ENCODE measurements around the gene ZNF592.
A peak's percentile ranks its signal among the peaks of the same experiment; 100 is the strongest.
"Not testable (repeated sequence)": the region's sequence is repeated elsewhere in the genome, so short reads cannot be mapped to it uniquely, and the experiment has no call there.

The ZNF592 gene

DNA sequence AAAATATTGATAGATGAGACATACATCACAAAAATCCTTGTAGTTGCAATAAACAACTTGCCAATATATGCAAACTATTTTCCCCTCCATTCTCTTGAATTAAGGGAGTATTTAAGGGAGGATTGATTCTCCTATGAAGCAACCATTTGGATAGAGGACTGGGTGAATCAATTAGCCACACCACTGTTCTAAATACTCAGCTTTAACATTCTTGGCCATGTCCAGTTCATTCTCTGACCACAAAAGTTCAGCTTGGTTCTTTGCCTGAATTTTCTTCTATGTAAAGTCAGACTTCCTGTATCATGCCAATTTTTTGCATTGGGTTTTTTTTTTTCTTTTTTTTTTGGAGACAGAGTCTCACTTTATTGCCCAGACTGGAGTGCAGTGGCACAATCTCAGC, 16.6 kb upstream of the ZNF592 start:
- no peak for DNase-seq (ENCODE audit: low read depth in 1 of 2, low spot score in 1 of 2)
- H3K27me3 ChIP-seq (ENCODE audit: insufficient read depth, poor library complexity, severe bottlenecking): no peaks in the 10 kb centered on the region
- no peak overlapping the region for H3K27ac ChIP-seq (replicated peaks)
- H3K4me3 ChIP-seq (replicated peaks; ENCODE audit: insufficient read depth, low read length): no peak overlapping the region
- TF ChIP-seq GABPA (IDR thresholded peaks at IDR 0.05; ENCODE audit: low read depth) (no peak), SPI1 (IDR thresholded peaks at IDR 0.05; ENCODE audit: borderline replicate concordance, low read depth) (no peak), POLR2AphosphoS5 (IDR thresholded peaks at IDR 0.05; ENCODE audit: low read depth) (no peak)
- TF ChIP-seq, protein P1, sequence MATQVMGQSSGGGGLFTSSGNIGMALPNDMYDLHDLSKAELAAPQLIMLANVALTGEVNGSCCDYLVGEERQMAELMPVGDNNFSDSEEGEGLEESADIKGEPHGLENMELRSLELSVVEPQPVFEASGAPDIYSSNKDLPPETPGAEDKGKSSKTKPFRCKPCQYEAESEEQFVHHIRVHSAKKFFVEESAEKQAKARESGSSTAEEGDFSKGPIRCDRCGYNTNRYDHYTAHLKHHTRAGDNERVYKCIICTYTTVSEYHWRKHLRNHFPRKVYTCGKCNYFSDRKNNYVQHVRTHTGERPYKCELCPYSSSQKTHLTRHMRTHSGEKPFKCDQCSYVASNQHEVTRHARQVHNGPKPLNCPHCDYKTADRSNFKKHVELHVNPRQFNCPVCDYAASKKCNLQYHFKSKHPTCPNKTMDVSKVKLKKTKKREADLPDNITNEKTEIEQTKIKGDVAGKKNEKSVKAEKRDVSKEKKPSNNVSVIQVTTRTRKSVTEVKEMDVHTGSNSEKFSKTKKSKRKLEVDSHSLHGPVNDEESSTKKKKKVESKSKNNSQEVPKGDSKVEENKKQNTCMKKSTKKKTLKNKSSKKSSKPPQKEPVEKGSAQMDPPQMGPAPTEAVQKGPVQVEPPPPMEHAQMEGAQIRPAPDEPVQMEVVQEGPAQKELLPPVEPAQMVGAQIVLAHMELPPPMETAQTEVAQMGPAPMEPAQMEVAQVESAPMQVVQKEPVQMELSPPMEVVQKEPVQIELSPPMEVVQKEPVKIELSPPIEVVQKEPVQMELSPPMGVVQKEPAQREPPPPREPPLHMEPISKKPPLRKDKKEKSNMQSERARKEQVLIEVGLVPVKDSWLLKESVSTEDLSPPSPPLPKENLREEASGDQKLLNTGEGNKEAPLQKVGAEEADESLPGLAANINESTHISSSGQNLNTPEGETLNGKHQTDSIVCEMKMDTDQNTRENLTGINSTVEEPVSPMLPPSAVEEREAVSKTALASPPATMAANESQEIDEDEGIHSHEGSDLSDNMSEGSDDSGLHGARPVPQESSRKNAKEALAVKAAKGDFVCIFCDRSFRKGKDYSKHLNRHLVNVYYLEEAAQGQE (IDR thresholded peaks at IDR 0.05; ENCODE audit: insufficient replicate concordance, low read depth): no peak
- TF ChIP-seq, protein P2, sequence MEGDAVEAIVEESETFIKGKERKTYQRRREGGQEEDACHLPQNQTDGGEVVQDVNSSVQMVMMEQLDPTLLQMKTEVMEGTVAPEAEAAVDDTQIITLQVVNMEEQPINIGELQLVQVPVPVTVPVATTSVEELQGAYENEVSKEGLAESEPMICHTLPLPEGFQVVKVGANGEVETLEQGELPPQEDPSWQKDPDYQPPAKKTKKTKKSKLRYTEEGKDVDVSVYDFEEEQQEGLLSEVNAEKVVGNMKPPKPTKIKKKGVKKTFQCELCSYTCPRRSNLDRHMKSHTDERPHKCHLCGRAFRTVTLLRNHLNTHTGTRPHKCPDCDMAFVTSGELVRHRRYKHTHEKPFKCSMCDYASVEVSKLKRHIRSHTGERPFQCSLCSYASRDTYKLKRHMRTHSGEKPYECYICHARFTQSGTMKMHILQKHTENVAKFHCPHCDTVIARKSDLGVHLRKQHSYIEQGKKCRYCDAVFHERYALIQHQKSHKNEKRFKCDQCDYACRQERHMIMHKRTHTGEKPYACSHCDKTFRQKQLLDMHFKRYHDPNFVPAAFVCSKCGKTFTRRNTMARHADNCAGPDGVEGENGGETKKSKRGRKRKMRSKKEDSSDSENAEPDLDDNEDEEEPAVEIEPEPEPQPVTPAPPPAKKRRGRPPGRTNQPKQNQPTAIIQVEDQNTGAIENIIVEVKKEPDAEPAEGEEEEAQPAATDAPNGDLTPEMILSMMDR (IDR thresholded peaks at IDR 0.05; ENCODE audit: insufficient read depth, low read length): no peak

DNA sequence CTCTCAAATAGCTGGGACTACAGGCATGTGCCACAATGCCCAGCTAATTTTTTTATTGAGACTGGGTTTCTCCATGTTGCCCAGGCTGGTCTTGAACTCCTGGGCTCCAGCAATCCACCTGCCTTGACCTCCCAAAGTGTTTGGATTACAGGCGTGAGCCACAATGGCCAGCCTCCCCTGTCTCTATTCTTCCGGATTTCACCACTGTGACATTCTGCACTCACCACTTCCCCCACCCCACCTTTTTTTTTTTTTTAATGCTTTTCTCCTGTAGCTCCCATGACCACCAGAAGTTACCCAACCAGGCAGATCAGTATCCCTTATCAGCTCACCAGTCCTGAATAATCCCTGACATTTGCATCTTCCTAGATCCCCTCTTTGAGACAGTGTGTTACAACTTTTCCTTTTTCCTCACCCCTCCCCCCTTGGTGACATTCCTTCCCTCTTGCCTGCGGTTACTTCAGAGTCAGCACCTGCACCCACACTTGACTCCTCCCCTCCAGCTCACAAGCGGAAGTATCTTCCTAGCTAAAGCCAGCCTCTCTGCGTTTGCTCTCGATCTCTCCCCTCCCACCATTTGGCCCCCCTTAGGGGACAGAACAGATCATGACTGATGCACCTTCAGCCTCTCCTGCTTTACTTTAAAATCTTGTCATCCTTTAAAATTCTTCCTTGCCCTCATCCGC, 13.5 kb upstream of the ZNF592 start:
- H3K27me3 ChIP-seq (ENCODE audit: insufficient read depth, poor library complexity, severe bottlenecking): no peaks in the 10 kb centered on the region
- no peak overlapping the region for H3K4me3 ChIP-seq (replicated peaks; ENCODE audit: insufficient read depth, low read length)
- H3K27ac ChIP-seq (replicated peaks): peak overlapping the region; percentile 83
- peak; percentile 96 for DNase-seq (ENCODE audit: low read depth in 1 of 2, low spot score in 1 of 2)
- TF ChIP-seq SPI1 (IDR thresholded peaks at IDR 0.05; ENCODE audit: borderline replicate concordance, low read depth): peak; percentile 56; the same call in 1 of the 2 replicates
- no peak; the same call in 1 of the 2 replicates for TF ChIP-seq POLR2AphosphoS5 (IDR thresholded peaks at IDR 0.05; ENCODE audit: low read depth)
- no peak for TF ChIP-seq GABPA (IDR thresholded peaks at IDR 0.05; ENCODE audit: low read depth)
- TF ChIP-seq, protein P2 (IDR thresholded peaks at IDR 0.05; ENCODE audit: insufficient read depth, low read length): no peak
- TF ChIP-seq, protein P1 (IDR thresholded peaks at IDR 0.05; ENCODE audit: insufficient replicate concordance, low read depth): no peak

DNA sequence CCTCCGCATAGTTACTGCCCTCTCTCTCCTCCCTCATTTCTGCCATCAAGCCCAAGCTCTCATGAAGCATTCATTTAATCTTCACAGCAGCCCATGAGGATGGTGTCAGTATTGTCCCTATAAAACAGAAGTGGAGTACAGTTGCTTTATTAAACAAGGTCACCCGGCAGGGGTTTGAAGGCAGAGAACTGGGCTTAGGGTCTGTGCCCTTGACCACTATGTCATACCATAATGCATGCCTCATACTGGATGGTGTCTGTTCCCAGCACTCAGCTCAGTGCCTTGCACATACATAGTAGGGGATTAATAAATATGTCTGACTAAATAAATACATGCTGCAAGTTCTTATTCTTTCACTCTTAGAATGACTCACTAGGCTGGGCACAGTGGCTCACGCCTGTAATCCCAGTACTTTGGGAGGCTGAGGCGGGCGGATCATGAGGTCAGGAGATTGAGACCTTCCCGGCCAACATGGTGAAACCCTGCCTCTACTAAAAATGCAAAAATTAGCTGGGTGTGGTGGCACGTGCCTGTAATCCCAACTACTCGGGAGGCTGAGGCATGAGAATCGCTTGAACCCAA, 12.8 kb upstream of the ZNF592 start:
- peak overlapping the region; percentile 83 for H3K27ac ChIP-seq (replicated peaks)
- not testable (repeated sequence) for DNase-seq (ENCODE audit: low read depth in 1 of 2, low spot score in 1 of 2); H3K27me3 ChIP-seq (ENCODE audit: insufficient read depth, poor library complexity, severe bottlenecking); H3K4me3 ChIP-seq (replicated peaks; ENCODE audit: insufficient read depth, low read length)

DNA sequence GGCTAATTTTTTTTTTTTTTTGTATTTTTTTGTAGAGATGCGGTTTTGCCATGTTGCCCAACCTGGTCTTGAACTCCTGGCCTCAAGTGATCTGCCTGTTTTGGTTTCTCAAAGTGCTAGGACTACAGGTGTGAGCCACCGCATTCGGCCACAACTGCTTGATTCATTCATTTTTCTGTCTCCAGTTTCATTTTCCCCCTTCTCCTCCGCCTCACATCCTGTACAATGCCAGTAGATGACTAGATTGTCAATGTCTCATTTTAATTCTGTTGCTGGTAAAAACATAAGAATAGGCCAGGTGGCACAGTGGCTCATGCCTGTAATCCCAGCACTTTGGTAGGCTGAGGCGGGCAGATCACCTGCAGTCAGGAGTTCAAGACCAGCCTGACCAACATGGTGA, 12.0 kb upstream of the ZNF592 start:
- H3K27me3 ChIP-seq (ENCODE audit: insufficient read depth, poor library complexity, severe bottlenecking): no peaks in the 10 kb centered on the region
- H3K27ac ChIP-seq (replicated peaks): no peak overlapping the region
- no peak overlapping the region for H3K4me3 ChIP-seq (replicated peaks; ENCODE audit: insufficient read depth, low read length)
- no peak for DNase-seq (ENCODE audit: low read depth in 1 of 2, low spot score in 1 of 2)
- TF ChIP-seq GABPA (IDR thresholded peaks at IDR 0.05; ENCODE audit: low read depth): no peak
- no peak for TF ChIP-seq SPI1 (IDR thresholded peaks at IDR 0.05; ENCODE audit: borderline replicate concordance, low read depth)
- TF ChIP-seq, protein P1 (IDR thresholded peaks at IDR 0.05; ENCODE audit: insufficient replicate concordance, low read depth): no peak
- TF ChIP-seq, protein P2 (IDR thresholded peaks at IDR 0.05; ENCODE audit: insufficient read depth, low read length): no peak
- TF ChIP-seq POLR2AphosphoS5 (IDR thresholded peaks at IDR 0.05; ENCODE audit: low read depth): no peak

Measured in HL-60 (cell line).